ENCODE measurements around the gene PPP4R1.

PPP4R1 gene

DNA sequence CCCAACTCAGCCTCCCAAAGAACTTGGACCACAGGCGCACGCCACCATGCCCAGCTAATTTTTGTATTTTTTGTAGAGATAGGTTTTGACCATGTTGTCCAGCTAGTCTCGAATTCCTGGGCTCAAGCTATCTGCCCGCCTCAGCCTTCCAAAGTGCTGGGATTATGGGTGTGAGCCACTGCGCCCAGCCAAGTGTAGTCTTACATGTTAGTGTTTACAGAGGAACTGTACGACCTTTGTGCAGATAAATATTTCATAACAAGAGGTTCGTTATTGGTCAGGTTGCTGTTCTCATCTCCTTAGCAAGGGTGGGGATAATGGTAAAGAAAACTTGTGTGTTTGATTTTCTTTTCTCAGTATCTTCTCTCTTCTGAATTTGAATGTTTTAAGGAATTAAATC is 92.6 kb downstream of the PPP4R1 start:
- no peak for TF ChIP-seq TAF1 (IDR thresholded peaks at IDR 0.05; ENCODE audit: borderline replicate concordance, insufficient read depth, low read length)

GRCh38 chr18:9520666-9521065 is 93.7 kb downstream of the PPP4R1 start:
- no peak for TF ChIP-seq SIN3A (IDR thresholded peaks at IDR 0.05; ENCODE audit: borderline replicate concordance, insufficient read depth, low read length)
- TF ChIP-seq FOXP2 (optimal IDR thresholded peaks at IDR 0.05; ENCODE audit: borderline replicate concordance, extremely low read depth, extremely low read length, insufficient read depth): no peak
- TF ChIP-seq POLR2AphosphoS5 (IDR thresholded peaks at IDR 0.05; ENCODE audit: low read depth, low read length): no peak
- TF ChIP-seq TAF1 (IDR thresholded peaks at IDR 0.05; ENCODE audit: borderline replicate concordance, insufficient read depth, low read length): no peak
- TF ChIP-seq REST (IDR thresholded peaks at IDR 0.05; ENCODE audit: insufficient read depth in 1 of 2, low read depth in 2 of 2, low read length in 2 of 2): no peak

DNA sequence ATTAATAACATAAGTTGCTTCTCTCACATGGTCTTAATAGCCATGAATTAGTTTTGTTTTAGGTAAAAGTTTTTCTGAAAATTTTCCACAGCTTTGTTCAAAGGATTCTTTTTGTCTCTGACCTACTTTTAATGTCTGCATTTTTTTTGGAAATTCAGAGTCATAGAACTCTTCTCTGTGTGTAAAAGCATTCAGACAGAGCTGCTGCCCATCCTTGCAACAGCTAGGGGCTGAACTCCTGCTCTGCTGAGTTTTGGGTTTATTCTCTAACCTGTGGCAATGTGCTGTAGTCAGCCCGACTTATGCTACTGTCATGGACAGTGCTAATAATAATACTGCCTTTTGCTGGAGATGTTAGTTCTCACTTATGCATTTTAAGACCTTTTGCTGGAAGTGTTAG is 95.0 kb downstream of the PPP4R1 start:
- TF ChIP-seq FOXP2 (optimal IDR thresholded peaks at IDR 0.05; ENCODE audit: borderline replicate concordance, extremely low read depth, extremely low read length, insufficient read depth): no peak
- TF ChIP-seq POLR2AphosphoS5 (IDR thresholded peaks at IDR 0.05; ENCODE audit: low read depth, low read length): no peak
- no peak for TF ChIP-seq REST (IDR thresholded peaks at IDR 0.05; ENCODE audit: insufficient read depth in 1 of 2, low read depth in 2 of 2, low read length in 2 of 2)
- no peak for TF ChIP-seq SIN3A (IDR thresholded peaks at IDR 0.05; ENCODE audit: borderline replicate concordance, insufficient read depth, low read length)
- no peak for TF ChIP-seq TAF1 (IDR thresholded peaks at IDR 0.05; ENCODE audit: borderline replicate concordance, insufficient read depth, low read length)

- TF ChIP-seq FOXP2 (optimal IDR thresholded peaks at IDR 0.05; ENCODE audit: borderline replicate concordance, extremely low read depth, extremely low read length, insufficient read depth): no peak
- no peak for TF ChIP-seq SIN3A (IDR thresholded peaks at IDR 0.05; ENCODE audit: borderline replicate concordance, insufficient read depth, low read length)
- TF ChIP-seq POLR2AphosphoS5 (IDR thresholded peaks at IDR 0.05; ENCODE audit: low read depth, low read length): no peak
These were observed 96.5 kb downstream of the PPP4R1 start for GRCh38 chr18:9517869-9518268.

DNA sequence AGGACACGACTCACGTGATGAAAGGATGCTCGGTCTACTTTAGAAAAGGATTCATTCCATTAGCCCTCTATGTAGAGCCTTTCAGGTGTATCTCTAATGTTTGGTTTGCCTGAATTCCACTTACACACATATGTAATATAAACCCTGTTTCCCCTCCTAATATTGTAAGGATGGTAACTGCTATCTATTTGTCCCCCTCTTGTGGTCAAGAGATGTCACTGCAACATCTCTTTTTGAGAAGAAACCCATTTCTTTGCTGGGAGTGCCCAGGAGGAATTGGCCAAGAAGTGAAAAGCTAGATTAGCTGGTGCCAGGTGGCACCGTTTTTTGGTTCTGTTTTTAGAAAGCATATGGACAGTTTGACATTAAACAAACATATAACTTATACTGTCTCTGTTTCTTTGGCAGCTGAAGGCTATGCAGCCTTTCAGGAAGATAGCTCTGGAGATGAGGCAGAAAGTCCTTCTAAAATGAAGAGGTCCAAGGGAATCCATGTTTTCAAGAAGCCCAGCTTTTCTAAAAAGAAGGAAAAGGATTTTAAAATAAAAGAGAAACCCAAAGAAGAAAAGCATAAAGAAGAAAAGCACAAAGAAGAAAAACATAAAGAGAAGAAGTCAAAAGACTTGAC is 97.8 kb downstream of the PPP4R1 start:
- TF ChIP-seq TAF1 (IDR thresholded peaks at IDR 0.05; ENCODE audit: borderline replicate concordance, insufficient read depth, low read length): no peak

DNA sequence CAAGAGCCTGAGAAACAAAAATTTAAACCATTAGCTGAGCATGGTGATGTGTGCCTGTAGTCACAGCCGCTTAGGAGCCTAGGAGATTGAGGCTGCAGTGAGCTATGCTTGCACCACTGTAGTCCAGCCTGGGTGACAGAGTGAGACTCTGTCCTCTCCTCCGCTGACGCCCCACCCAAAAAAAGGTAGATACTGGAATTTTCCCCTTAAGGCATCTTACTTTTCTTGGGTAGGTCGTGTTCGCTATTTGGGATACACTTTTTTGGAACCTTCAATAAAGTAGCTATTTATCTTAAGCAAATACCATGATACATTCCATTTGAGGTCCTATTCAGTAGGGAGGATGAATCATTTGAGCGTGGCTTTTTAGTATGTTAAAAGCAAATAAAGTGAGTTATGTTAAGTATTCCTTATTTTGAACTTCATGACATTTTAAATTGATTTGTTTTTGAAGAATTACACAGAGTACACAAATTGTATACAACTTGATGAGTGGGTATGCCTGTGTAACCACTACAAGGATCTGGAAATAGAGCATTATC is 100.3 kb downstream of the PPP4R1 start:
- no peak for TF ChIP-seq SIN3A (IDR thresholded peaks at IDR 0.05; ENCODE audit: borderline replicate concordance, insufficient read depth, low read length)
- no peak for TF ChIP-seq REST (IDR thresholded peaks at IDR 0.05; ENCODE audit: insufficient read depth in 1 of 2, low read depth in 2 of 2, low read length in 2 of 2)
- TF ChIP-seq FOXP2 (optimal IDR thresholded peaks at IDR 0.05; ENCODE audit: borderline replicate concordance, extremely low read depth, extremely low read length, insufficient read depth): no peak
- no peak for TF ChIP-seq TAF1 (IDR thresholded peaks at IDR 0.05; ENCODE audit: borderline replicate concordance, insufficient read depth, low read length)
- no peak for TF ChIP-seq POLR2AphosphoS5 (IDR thresholded peaks at IDR 0.05; ENCODE audit: low read depth, low read length)

All from PFSK-1 (cell line).